GM21423 (cell line): ENCODE results near the gene GFRA4.

Experiments used
- ATAC-seq: cut with Tn5 transposase; IDR thresholded peaks from one replicate; pipeline ENCODE4 v1.9.1; 2021; ENCODE audit warnings: mild to moderate bottlenecking, moderate library complexity; ENCODE audit not compliant: unreplicated experiment

Gene GFRA4

DNA sequence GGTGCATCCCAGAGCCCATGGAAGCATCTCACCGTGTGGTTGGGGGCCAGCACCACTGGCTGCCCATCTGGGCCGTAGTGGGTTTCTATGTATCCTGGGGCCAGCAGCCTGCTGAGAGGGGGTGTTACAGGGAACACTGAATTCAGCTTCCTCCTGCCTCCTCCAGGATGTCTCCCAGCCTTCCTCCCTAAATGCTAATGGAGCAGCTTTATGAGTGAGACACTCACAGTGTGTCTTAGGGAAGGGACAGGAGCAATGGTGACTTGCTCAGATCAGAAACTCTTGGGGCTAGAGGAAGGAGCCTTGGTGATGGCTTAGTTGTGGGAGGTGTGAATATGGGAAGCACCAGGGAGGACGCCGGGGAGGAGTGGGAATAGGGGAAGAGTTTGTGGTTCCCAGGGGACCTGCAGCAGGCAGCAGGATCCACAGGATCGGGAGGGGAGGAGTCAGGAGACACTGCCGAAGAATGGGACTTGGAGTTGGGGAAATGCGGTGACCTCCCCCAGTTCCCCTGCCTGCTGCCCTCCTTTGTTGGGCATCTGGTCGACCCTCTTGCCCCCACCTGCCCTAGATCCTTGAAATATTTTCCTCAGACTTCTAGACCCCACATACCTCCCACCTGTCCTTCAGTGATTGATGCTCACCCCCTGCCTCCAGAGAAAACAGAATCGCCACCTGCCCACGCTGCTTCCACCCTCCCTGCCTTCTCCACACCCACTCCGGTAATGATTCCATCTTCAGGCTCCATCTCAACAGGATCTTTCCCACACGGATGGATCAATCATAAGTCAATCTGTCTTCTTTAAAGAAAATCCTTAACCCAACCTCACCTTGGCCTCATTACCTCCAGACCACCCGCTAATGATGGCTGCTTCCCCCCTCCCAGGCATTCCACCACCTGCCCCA, 12.0 kb upstream of the GFRA4 start:
- ATAC-seq: no peak

DNA sequence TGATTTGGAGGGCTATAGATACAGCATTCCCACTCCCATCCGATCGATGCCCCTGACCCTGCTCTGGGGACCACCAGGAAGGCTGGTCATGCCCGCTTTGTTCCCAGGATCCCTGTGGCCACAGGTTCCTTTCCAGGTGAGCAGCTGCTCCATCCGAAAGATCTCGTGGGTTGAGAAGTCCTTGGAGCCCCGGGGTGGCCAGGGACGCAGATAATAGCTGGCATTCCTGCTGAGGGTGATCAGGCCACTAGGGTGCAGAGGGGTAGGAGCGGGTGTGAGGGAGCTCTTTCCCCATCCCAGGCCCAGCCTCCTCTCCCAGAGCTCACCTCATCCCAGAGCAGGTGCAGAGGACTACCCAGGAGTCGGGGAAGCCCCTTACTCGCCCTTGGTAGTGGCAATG, 11.2 kb upstream of the GFRA4 start:
- no peak for ATAC-seq

DNA sequence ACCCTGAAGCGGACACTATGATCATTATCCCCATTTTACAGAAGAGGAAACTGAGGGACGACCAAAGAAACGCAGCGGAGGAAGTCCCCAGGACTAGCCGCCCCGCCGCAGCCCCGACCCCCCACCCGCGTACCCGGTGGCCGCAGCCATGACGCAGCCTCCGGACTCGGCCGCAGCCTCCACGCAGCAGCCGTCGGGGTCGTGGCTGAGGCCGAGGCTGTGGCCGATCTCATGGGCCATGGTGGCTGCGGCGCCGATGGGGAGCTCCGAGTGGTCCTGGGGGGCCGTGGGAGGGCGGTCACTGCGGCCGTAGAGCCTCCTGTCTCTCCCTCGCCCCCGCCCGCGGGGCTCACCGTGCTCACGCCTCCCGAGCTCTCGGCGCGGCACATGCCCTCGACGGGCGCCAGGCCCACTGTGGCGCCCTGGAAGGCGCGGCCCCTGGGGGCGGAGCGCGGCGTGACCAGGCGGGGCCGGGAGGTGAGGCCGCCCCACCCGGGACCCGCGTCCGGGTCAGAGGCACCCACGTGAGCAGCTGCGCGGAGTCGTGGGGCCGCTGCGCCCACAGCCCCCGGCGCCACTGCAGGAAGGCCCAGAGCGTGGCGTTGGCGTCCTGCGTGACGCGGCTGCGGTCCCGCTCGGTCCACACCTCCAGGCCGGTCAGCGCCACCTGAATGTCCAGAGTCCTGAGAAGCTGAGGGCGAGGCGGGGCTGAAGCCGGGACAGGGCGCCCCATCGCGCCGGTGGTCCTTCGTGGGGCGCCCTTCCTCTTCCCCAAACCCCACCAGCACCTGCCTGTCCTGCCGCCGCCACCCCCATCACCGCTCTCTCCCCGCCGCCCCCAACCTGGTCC, 10.2 kb upstream of the GFRA4 start:
- no peak for ATAC-seq

DNA sequence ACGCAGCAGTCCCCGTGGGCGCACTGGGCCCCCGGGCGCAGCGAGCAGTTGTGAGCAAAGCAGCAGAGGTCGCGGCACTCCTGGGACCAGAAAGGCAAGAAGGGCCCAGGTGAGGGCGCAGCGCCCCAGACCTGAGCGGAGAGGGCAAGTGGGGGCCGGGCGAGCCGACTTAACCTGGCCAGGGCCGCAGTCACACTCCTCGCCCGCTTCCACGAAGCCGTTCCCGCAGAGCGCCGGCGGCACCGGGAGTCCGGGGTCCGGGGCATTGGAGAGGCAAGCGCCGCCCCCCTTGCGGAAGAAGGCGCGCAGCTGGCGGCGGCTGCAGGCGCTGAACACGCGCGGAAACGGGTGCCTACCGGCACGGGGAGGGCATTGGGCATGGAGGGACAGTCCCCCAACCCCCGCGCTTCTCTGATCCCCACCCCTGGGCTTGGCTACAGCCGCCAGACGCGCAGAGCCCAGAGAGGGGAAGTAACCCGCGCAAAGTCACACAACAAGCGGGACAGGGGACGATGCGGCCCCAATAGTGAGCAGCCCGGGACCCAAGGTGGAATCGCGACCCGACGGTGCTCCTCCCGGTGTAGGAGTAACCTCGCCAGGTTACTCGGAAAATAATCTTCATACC, 9.5 kb upstream of the GFRA4 start:
- ATAC-seq: no peak

DNA sequence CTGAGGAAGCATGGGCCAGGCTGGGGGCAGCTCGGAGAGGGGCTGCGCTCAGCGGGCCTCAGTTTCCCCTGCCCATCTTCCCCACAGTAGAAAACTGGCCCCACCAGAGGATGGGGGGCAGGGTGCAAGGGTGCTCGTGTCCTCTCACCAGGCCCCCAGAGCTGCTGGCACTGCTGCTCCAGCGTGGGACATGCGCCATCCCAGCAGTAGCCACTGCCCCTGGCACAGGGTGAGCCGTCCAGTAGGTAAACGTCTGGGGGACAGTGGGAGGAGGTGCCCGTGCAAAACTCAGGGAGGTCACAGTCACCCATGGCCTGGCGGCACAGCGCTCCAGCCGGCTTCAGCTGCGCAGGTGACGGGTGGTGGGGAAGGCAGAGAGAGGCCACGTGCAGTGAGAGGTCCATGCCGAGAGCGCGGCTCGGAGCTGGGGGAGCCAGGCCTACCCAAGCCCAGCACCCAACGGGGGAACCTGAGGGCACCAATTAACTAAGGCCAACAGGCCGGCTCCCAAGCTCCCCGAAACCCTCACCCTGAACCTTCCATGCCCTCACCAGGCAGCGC, 8.9 kb upstream of the GFRA4 start:
- ATAC-seq: no peak

DNA sequence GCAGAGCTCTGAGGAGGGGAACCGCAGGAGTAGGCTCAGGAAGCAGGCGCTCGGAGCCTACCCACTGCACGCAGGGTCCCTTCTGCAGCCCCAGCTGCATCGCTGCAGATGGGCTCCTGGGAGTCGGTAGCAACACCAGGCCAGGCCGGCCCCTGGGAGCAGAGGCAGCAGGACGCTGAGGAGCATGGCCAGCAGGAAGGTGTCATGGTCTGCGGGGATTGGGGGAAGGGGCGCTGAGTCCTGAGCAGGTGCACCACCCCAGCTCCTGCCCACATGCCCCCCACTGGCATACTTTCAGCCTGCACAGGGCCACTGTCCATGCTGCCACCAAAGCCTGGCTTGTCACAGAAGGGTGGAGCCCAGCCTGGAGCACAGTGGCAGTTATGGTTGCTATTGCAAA, 7.7 kb upstream of the GFRA4 start:
- no peak for ATAC-seq

DNA sequence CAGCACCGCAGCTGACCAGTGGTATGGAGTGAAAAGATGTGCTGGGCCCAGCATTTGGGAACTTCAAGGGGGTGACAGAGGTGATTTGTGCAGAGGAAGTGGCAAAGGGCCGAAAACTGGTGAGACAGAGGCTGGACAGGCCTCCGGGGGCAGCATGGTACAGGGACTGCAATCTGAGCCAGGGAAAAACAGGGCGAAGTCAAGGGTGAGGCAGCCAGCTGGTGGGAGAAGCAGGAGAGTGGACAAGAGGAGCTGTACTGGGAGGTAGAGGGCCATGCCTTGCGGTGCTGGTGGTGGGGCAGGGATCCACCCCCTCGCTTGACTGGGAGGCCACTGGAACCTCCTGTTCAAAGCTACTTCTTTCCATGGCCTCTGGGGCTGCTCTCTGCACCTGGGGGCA, 7.3 kb upstream of the GFRA4 start:
- no peak for ATAC-seq

DNA sequence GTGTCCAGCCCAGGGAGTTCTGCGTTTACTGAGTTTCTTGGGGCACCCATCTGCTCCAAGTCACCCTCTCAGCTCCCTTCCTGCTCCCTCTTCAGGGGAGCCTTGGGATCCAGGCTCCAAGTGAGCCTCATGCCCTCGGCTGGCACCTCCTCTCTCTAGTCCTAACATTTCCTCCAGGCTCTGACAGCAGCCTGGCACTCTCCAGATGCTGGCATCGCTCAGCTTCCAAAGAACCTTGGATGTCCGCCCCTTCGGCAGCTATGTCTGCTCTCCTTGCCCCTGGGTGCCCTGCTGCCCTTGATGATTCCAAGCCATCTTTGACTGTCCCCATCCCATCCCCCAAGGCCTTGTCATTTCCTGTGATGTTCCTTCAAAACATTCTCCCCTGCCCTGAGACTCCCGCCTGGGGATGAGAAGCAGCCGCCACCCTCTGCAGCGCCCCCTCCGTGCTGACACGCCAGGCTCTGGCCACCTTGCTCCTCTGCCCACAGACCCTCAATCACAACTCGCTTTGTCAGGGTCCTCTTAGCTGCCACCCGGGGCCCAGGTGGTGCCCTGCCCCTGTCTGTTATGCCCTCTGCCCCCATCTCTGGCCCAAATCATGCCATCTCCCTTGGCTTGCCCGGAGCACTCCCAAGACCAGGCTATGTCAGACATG, 6.6 kb upstream of the GFRA4 start:
- no peak for ATAC-seq

DNA sequence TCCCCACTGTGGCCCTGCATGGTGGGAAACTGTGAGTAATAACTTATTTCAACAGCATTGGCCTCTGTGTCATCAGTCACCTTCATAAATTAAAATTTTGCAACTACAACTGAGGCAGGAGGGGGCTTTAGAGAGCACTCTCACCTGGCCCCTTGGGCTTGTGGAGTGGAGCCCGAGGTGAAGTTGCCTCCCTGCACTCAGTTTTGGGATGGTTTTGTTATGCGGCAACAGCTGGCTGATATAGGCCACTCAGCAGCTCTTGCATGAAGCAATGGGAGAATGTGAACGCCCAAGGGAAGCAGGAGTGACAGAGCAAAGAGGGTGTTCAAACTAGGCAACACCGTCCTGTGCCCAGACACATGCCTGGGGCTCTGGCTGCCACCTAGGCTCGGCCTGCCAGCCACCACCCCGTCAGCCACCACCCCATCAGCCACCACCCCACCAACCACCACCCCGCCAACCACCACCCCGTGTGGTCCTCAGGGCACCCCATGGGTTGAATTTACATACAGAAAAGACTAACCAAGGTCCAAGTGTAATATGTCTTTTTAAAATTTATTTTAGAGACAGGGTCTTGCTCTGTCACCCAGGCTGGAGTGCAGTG, 4.3 kb upstream of the GFRA4 start:
- no peak for ATAC-seq

DNA sequence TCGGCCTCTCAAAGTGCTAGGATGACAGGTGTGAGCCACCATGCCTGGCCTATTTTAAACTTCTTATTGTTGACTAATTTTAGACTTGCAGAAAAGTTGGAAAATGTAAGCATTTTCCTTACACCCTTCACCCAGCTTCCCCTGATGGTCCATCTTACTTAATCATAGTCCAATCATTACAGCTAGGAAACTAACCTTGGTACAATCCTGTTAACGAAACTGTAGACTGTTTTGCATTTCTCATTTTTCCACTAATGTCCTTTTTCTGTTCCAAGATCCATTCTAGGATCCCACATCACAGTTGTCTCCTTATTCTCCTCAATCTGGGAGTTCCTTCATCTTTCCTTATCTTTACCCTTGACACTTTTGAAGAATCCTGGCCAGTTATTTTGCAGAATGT, 659 bp upstream of the GFRA4 start:
- ATAC-seq: no peak

DNA sequence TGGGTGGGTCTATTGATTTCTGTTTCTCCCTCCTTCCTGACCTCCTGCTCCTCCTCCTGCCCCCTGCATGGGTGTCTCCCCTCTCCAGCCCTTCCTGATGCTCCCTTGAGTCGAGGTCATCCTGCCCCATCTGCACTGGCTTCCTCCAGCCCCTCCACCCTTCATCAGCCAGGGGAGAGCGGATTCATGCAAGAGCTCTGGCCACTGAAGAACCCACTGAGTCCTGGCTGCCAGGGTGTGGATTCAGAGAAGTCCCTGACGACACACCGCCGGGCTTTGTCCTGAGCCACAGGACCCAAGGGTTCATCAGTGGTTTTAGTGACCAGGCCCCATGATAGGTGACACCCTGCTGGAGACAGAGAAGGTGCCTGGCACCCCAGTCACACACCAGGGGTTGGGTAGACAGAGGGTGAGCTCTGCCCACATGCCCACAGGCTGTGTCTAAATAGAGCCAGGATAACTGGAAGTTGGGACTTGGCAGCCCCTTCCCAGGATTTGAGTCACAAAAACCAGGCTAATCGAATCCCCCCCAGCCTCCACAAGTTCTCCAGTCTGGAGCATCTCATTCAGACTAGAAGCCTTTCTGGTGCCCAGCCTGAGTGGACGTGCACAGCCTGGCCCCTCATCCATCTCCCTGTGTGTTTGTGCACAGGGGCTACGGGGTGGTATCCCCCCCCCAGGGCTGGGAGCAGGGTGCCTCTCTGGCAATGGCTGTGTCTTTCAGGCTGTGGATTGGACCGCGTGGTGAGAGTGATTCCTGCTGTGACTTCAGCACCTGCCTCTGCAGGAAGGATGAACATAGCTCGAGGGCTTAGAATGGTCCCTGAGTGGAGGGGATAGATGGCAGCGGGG, 1.2 kb downstream of the GFRA4 start:
- no peak for ATAC-seq

DNA sequence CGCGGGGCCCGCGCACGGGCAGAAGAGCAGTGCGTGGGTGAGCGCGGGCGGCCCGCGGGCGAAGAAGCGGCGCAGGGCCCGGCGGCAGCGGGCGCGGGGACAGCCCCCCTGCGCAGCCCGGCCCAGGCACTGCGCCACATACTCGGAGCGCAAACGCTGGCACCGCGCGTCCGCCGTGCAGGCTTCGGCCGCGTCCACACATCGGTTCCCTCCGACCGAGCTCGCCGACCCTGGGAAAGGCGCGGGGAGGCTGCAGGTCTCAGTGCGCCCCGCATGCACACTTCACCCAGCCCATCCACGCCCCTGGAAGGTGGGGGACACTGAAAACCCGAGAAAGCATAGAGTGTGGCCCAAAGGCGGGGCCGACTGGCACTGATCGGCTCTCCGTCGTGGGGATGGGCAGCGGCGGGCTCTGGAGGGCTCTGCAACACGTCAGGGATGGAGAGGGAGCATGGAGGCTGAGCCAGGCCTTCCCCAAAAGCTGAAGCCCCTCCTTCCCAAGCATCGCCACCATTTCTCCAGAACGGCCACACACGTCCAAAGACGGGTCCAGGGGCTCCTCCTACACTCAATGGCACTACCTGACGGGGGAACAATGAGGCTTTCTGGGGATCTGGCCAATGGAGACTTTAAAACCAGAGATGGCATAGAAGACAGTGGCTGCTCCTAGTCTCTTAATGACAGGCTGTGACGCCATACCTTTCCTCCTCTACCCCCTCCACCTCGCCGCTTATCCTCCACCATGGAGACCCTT, 2.0 kb downstream of the GFRA4 start:
- no peak for ATAC-seq

DNA sequence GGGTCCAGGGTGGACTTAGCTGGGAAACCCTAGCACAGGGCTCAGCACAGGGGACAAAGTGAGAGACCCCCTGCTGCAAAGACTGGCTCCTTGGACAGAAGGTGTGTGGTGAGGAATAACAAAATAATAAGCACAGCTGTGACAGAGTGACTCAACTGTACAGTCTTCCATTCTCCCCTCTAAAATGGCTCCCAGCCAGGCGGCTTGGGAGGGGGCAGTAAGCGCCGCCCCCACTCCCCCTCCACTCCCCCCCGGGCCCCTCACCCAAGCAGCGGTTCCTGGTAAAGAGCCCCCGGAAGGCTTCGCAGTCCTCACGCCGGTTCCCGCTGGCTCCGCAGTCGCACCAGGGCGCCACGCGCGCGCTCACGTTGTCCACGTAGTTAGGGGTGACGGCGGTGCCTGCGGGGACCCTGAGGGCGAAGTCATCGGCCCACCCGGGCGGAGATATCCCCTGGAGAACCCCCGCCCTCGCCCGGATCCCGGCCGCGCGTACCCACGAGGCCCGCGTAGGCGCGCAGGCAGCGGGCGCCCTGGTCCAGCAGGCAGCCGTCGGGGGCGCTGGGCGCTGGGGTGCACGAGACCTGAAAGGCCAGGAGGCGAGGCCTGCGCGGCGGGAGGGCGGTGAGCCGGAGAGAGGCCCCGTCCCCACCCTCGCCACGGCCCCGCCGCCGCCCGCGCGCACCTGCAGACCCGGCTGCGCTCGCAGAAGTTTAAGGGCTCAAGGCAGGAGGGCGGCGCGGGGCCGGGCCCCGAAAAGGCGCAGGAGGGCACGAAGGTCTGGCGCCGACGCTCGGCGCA, 2.7 kb downstream of the GFRA4 start:
- ATAC-seq: no peak

DNA sequence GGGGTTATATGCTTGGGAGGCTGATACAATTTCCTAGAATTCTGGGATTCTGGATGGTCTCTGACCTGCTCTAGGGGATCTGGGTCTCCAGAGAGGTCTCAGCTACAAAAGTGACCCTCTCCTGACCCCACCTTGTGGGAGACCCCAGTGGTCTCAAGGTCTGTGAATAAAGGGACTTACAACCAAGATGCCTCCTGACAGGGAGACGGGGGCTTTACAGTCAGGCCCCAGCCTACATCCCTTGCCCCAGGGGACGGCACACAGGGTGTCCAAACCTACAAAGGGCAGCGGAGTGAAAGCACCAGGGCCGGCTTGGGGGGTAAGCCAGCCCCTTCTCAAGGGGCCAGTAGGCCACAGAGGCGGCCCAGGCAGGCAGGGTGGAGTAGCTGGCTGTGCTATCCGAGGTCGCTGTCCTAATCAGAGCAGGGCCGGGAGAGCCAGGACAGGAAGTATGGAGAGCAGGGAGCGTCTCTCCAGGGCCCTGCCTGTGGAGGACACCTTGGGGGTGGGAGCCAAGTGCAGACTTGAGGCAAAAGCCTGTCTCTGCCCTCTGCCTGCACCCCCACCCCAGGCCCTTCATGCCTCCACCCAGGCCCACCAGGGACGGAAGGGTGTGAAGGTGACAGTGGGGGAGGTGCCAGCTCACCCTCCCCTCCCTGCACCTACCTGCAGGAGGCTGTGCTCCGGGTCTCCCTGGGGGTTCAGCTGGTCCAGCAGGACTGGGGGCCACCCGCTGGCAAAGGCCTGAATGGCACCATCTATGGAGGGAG, 3.5 kb downstream of the GFRA4 start:
- no peak for ATAC-seq

DNA sequence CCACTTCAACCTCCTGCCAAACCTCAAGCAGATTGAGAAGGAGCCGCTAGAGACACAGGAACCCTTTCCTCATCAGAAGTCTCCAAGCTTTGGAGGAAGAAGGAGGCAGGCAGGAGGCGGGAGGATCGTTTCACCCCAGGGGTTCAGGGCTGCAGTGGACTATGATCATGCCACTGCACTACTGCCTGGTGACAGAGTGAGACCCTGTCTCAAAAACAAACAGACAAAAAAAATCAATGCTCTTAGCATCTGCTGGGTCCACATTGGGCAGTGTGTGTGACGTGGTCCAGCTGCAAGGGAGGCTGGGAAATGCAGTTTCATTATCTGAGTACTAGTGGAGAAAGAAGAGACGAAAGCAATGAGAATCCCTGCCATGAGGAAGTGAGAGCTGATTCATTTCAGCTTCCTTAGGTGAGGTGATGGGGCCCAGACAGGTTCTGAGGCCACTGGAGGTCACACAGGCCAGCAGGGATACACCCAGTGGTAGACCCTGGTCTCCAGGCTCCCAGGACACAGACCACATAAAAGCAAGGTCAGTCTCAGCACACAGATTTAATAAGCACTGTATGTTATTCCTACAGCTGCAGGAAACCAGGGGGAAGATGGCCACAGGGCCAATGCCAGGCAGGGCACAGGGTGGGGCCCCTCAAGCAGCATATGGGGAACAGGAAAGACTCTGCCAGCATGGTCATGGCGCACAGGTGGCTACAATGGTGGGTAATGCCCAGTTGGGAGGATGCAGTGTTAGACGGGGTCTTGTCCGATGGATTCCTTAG, 4.3 kb downstream of the GFRA4 start:
- ATAC-seq: peak; percentile 80

DNA sequence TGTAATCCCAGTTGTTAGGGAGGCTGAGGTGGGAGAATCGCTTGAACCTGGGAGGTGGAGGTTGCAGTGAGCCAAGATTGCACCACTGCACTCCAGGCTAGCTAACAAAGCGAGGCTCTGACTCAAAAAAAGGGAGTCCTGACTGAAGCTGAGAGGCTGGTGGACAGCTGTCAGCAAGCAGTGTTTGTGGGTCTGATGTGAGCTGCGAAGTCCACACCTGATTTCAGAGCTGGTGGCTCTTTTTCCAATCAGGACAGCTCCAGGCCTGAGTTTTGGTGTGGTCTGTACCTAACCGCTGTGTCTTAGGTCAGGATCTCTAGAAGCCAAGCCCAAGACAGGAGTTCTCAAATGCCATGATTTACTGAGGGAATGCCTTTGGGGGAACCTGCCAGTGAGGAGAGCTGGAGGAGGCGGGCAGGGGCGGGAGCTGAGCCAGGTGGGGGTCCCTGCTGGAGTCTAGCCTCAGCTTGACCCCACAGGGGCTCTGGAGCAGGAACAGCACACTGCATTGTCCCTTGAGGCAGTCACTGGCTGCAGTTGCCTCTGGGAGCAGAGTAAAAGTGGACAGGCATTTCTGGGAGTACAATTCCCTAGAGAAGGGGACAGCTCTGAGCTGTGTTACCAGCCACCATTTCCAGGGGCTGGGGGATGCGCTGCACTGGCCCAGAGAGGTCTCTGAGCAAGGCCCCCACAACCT, 5.0 kb downstream of the GFRA4 start:
- no peak for ATAC-seq
